GM21528 (cell line): ENCODE measurements around the gene AXL.
A peak's percentile ranks its signal among the peaks of the same experiment; 100 is the strongest.
"Not testable (repeated sequence)": the region's sequence is repeated elsewhere in the genome, so short reads cannot be mapped to it uniquely, and the experiment has no call there.

Source experiments
- ATAC-seq: cut with Tn5 transposase; IDR thresholded peaks from one replicate; pipeline ENCODE4 v1.9.1; 2021; ENCODE audit warnings: mild to moderate bottlenecking, moderate library complexity; ENCODE audit not compliant: unreplicated experiment, low FRiP score

AXL gene

GRCh38 chr19:41269055-41269454 is 50.0 kb downstream of the AXL start:
- no peak for ATAC-seq

DNA sequence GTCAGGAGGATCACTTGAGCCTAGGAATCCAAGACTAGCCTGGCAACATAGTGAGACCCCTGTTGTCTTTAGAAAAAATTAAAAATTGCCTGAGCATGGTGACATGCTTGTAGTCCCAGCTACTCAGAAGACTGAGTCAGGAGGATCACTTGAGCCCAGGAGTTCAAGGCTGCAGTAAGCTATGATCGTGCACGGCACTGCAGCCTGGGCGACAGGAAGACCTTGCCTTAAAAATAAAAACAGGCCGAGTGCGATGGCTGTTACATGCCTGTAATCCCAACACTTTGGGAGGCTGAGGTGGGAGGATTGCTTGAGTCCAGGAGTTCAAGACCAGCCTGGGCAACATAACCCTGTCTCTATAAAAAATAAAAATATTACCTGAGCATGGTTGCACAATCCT is 50.5 kb downstream of the AXL start:
- ATAC-seq: no peak

- ATAC-seq: no peak
Measured at GRCh38 chr19:41273076-41273475, 54.1 kb downstream of the AXL start.

DNA sequence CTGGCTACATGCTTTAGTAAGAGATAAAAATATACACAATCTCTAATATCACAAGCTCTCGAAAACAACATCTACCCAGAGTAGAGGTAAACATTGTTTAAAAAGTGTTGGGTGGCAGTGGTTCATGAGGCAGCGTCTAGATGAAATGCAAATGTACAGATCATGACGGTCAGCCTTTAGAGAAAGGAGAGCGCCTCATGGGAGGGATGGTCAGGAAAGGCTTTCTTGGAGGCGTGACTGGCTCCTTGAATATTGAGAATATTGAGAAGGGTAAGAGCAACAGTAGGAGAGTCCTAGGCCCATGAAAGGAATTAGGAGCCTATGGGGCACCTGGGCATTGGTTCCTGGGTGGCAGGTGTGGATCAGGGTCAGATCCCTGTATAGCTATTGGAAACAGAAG is 55.8 kb downstream of the AXL start:
- ATAC-seq: no peak

DNA sequence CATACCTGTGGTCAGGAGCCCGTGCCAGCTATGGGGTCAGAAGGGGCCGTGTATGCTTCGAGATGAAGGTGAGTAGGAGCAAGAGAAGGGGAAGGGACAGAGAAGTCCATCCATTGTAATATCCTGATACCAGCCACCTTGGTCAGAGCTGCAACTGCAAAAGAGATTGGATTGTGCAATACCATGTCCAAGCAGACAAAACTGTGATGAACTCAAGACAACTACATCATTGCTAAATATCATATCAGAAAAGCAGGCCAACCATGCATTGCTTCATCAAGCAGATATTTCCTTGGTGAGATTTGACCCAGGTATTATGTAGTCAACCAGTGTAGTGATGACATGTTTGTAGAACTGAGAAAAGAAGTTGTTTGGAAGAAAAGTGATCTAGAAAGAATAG is 57.2 kb downstream of the AXL start:
- ATAC-seq: no peak

GRCh38 chr19:41278478-41278877 is 59.5 kb downstream of the AXL start:
- no peak for ATAC-seq

- ATAC-seq: no peak
Measured at GRCh38 chr19:41288673-41289530, 69.9 kb downstream of the AXL start.

DNA sequence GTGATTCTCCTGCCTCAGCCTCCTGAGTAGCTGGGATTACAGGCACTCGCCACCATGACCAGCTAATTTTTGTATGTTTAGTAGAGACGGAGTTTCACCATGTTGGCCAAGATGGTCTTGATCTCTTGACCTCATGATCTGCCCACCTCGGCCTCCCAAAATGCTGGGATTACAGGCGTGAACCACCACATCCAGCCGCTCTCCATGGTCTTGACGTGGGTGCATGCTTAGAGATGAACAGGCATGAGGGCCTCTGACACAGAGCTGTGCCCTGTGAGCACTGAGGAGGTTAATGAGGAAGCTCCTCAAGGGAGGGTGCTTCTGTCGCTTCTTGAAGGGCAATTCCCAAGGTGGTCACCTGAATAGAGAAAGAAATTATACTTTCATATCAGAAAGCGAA is 70.8 kb downstream of the AXL start:
- not testable (repeated sequence) for ATAC-seq

DNA sequence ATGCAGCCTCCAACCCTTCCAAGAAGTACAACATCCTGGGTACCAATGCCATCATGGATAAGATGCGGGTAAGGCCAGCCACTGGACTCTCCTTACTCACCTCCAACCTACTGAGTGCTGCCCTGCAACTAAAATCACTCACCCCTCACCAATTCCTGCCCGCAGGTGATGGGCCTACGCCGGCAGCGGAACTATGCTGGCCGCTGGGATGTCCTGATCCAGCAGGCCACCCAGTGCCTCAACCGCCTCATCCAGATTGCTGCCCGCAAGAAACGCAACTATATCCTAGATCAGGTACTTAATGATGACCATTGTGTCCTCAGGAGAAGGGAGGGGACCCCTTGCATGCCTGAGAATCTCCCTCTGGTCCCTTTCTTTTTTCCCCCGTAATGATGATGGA is 75.4 kb downstream of the AXL start:
- no peak for ATAC-seq

- ATAC-seq: no peak
Measured at GRCh38 chr19:41295499-41295898, 76.5 kb downstream of the AXL start.

DNA sequence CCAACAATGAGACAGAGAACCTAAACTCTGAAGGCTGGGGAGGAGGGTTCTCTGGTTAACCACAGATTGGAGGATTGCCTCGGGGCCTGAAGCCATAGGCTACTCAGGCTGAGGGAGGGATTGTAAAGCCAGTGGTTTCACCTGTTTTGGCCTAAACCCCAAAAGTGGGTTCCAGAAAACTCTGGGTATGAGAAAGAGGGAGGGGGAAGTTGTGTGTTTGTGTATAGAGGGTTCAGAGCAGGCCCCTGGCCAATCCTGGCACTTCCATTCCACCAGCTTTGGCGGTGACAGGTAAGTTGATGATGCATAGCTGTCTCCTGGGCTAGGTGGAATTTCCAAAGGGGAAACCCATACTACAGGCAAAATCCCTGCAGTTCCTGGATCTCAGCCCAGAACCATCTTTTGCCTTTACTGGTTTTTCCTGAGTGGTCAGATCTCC is 77.4 kb downstream of the AXL start:
- no peak for ATAC-seq

DNA sequence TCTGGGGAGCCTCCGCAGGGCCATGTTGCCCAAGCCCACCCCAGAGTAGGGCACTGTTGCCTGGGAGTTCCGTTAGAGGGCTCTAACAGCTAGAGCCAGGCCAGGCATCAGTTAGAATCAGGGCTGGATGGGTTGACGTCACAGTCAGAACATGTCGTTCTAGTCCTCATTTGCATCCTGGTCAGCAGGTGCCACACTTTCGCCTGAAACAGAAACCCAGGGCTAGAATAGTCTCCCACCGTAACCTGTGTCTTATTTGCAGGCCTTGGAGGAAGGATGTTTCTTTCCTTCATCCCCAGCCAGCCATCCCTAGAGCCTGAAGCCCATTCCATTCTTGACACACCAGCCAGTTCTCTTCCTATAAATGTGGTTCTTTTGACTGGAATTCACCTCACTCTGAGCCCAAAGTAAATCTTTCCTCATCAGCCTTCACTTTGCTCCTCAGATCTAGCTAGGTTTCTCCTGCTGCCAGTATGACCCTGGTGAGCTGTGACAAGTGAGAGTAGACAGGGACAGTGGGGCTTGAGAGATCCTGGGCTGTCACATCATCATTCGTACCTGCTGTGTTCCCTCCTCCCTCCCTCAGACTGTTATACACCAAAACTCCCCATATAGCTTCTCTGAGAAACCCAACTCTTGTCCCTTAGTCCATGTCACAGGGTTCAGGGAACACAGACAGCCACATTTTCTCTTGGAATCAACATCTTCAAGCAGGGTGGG is 78.8 kb downstream of the AXL start:
- ATAC-seq: peak; percentile 78

GRCh38 chr19:41298348-41298964 is 79.4 kb downstream of the AXL start:
- ATAC-seq: no peak

DNA sequence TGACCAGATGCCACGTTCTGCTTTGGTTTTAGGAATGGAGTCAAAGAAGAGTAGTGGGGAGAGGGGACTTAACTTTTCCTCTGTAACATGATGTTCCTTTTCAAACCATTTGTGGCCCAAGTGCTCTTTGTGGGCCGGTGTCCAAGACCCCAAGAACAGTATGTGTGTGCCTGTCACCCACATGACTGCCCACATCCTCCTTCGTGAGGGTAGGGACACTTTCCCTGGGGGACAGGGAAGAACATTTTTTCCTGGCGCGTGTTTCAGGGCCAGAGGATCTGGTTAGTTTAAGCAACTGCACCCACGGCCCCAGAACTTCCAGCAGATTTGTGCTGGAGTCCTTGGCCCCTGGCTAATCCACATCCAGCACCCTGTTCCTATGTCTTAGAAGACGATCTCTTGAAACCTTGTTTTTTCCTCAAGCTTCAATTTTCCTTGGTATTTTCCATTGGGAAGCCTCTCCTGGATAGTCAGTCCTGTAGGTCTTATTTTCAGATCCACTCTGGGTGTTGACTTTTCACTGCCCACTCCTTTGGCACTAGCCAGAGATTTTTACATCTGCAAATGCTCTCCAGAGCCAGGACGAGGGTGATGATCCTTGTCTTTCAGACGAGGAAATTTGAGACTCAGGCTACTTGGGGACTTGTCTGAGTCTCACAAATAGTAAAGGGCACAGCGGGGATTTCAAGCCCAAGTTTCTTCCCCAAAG is 80.2 kb downstream of the AXL start:
- no peak for ATAC-seq

DNA sequence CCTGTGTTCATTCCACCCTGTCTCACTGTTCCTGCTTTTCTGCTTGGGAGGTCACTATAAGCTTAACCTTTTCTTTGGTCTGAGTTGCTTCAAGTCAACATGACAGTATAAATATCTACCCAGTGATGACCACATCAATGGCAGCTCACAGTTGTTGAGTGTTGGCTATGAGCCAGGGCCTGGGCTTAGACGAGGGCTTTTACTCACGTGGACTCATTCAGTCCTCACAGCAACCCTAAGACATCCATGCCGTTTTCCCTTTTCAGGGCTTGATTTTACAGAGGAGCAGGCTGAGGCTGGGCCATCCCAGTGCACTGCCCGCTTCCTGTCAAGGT is 80.7 kb downstream of the AXL start:
- ATAC-seq: no peak

DNA sequence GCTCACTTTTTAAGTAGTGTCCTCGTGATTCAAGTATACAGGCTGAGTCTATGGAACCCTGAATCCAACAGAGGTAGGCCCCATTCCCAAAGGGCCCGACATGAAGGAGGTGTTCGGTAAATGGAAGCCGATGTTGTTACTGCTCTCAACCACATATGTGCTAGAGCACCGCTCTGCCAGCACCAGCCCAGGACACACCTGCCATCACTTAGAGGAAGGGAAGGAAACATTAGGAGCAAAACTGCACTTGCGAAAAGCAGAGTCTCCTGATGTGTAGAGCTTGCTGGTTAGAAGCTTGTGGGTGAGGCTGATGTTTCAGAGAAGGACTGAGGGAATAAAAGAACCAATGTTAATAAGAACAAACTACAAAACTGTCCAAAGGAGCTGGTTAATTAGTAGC is 81.5 kb downstream of the AXL start:
- ATAC-seq: no peak

- no peak for ATAC-seq
Measured at GRCh38 chr19:41302624-41303351, 83.8 kb downstream of the AXL start.

DNA sequence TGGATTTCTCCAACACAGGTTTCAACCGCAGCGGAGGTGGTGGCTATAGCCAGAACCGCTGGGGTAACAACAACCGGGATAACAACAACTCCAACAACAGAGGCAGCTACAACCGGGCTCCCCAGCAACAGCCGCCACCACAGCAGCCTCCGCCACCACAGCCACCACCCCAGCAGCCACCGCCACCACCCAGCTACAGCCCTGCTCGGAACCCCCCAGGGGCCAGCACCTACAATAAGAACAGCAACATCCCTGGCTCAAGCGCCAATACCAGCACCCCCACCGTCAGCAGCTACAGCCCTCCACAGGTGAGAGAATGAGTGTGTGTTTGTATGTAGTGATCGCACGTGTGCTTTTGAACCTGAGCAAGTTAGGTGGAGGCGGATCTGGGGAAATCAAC is 84.9 kb downstream of the AXL start:
- ATAC-seq: no peak

DNA sequence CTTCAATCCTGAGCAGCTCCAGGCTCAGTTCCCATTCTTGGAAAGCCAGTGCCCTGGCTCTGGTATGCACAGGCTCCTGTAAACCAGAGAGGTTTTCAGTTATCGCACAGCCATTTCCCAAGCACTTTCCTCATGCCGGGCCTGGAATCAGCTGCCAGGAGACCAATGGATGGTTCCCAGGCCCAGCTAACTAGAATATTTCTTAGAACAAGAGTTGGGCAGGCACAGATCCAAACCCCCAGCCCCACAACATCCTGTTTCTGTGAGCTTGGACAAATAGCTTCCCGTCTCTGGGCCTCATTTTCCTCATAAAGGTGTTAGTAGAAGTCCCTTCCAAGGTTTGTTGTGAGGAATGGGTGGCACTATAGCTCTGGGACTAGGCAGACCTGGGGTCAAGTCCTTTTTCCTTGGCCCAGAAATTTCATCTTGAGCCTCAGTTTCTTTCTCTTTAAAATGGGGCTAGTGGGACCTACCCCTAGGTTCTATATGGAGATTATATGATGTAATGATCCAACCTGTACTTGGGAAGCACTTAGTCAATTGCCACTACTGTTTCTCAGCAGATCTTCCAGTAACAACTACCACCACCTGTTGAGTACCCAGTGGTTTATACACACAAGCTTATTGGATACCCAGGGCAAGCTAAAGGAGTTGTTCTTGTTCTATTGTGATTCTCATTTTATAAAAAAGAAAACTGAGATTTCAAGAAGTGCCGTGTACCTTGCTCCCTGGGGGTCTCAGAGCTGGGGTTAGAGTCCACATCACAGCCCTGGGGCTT is 85.9 kb downstream of the AXL start:
- no peak for ATAC-seq
